Mesendoderm (in vitro differentiated cells): ENCODE measurements around the gene GCN1.

Source experiments
- DNase-seq: peaks from one replicate; pipeline ENCODE4 v3.0.0; 2013
- H2AK5ac ChIP-seq: 2 replicates; pipeline ENCODE4 v1.6.1; 2013; ENCODE audit warnings: low read length, inconsistent platforms
- H2BK120ac ChIP-seq: 2 replicates; pipeline ENCODE4 v1.6.1; 2013; ENCODE audit warnings: low read depth, mild to moderate bottlenecking, low read length, moderate library complexity, mixed read lengths
- H2BK15ac ChIP-seq: replicated peaks from 2 replicates; pipeline ENCODE4 v1.6.1; 2013; ENCODE audit warnings: low read depth, mild to moderate bottlenecking, moderate library complexity
- H2BK5ac ChIP-seq: 2 replicates; pipeline ENCODE4 v1.6.1; 2013; ENCODE audit warnings: low read length, inconsistent platforms
- H3K18ac ChIP-seq: 2 replicates; pipeline ENCODE4 v1.6.1; 2013; ENCODE audit warnings: mild to moderate bottlenecking, low read length, mixed read lengths
- H3K23ac ChIP-seq: one replicate; pipeline ENCODE4 v1.6.1; 2013; ENCODE audit warnings: low read length
- H3K27ac ChIP-seq: 2 replicates; pipeline ENCODE4 v1.5.1; 2013; ENCODE audit warnings: low read depth, mild to moderate bottlenecking, inconsistent platforms, low read length, moderate library complexity
- H3K27me3 ChIP-seq: 2 replicates; pipeline ENCODE4 v1.6.1; 2013; ENCODE audit warnings: low read length, control low read depth, mild to moderate bottlenecking, inconsistent platforms; ENCODE audit not compliant: insufficient read depth, poor library complexity
- H3K36me3 ChIP-seq: 2 replicates; pipeline ENCODE4 v1.6.1; 2013; ENCODE audit warnings: low read length, inconsistent platforms; ENCODE audit not compliant: control insufficient read depth, insufficient read depth
- H3K4ac ChIP-seq: one replicate; pipeline ENCODE4 v1.6.1; 2013; ENCODE audit warnings: low read depth, mild to moderate bottlenecking, low read length, moderate library complexity
- H3K4me1 ChIP-seq: 2 replicates; pipeline ENCODE4 v1.6.1; 2013; ENCODE audit warnings: low read depth, low read length, inconsistent platforms; ENCODE audit not compliant: control insufficient read depth
- H3K4me2 ChIP-seq: 2 replicates; pipeline ENCODE4 v1.6.1; 2013; ENCODE audit warnings: low read length
- H3K4me3 ChIP-seq: 2 replicates; pipeline ENCODE4 v1.5.1; 2013; ENCODE audit warnings: mild to moderate bottlenecking, low read length
- H3K56ac ChIP-seq: one replicate; pipeline ENCODE4 v1.6.1; 2013; ENCODE audit warnings: low read length
- H3K79me1 ChIP-seq: 2 replicates; pipeline ENCODE4 v1.6.1; 2013; ENCODE audit warnings: low read length, inconsistent platforms
- H3K79me2 ChIP-seq: 2 replicates; pipeline ENCODE4 v1.6.1; 2013; ENCODE audit warnings: mild to moderate bottlenecking, low read length; ENCODE audit not compliant: control insufficient read depth, insufficient read depth
- H3K9ac ChIP-seq: 2 replicates; pipeline ENCODE4 v1.6.1; 2013; ENCODE audit warnings: low read length, inconsistent platforms
- H4K5ac ChIP-seq: one replicate; pipeline ENCODE4 v1.6.1; 2013; ENCODE audit warnings: low read length
- H4K8ac ChIP-seq: one replicate; pipeline ENCODE4 v1.6.1; 2013; ENCODE audit warnings: low read depth, mild to moderate bottlenecking, control low read depth, low read length, moderate library complexity
- WGBS: extraction: QIAGEN DNeasy Blood & Tissue Kit; methylation state at CpG from one replicate; pipeline ENCODE4 v1.1.7; 2013; ENCODE audit warnings: low lambda C conversion rate, missing lambda C conversion rate; ENCODE audit not compliant: insufficient coverage; ENCODE audit errors: extremely low coverage; 5-methylcytosine and 5-hydroxymethylcytosine counted together

Gene GCN1

GRCh38 chr12:120099738-120100137, 94.8 kb downstream of the GCN1 start:
- no peak for DNase-seq
- Histone ChIP-seq H3K4ac (no peak overlapping the region), H3K9ac (no peak overlapping the region), H2BK15ac (no peak overlapping the region), H3K4me2 (no peak overlapping the region), H2AK5ac (no peak overlapping the region), H3K79me1 (peaks cover 19% of the 10 kb centered on the region), H4K8ac (no peak overlapping the region), H3K4me1 (no peaks in the 10 kb centered on the region), H3K36me3 (peaks cover 2% of the 10 kb centered on the region), H3K18ac (no peak overlapping the region), H2BK120ac (no peak overlapping the region), H3K27ac (no peak overlapping the region), H3K56ac (no peak overlapping the region), H3K79me2 (peaks cover 13% of the 10 kb centered on the region), H3K23ac (no peak overlapping the region), H2BK5ac (no peak overlapping the region), H4K5ac (no peak overlapping the region), H3K27me3 (no peaks in the 10 kb centered on the region), H3K4me3 (no peak overlapping the region)
- no CpG with 5 or more reads among the region's 11 CpGs for WGBS

- Histone ChIP-seq H3K4me2 (no peak overlapping the region), H3K18ac (no peak overlapping the region), H3K4ac (no peak overlapping the region), H4K5ac (no peak overlapping the region), H3K56ac (no peak overlapping the region), H3K27me3 (no peaks in the 10 kb centered on the region), H4K8ac (no peak overlapping the region), H3K79me1 (peaks cover 17% of the 10 kb centered on the region), H2AK5ac (no peak overlapping the region), H3K4me1 (no peaks in the 10 kb centered on the region), H2BK120ac (no peak overlapping the region), H3K79me2 (peaks cover 13% of the 10 kb centered on the region), H3K9ac (no peak overlapping the region), H3K4me3 (no peak overlapping the region), H3K23ac (no peak overlapping the region), H2BK15ac (no peak overlapping the region), H2BK5ac (no peak overlapping the region), H3K36me3 (peaks cover 2% of the 10 kb centered on the region), H3K27ac (no peak overlapping the region)
- WGBS, result no CpG with 5 or more reads among the region's 36 CpGs
- no peak for DNase-seq
Observed at GRCh38 chr12:120098756-120099470, 95.6 kb downstream of the GCN1 start.

GRCh38 chr12:120096671-120097202, 97.8 kb downstream of the GCN1 start:
- H3K56ac ChIP-seq, result no peak overlapping the region
- H3K4me1 ChIP-seq, result peaks cover 2% of the 10 kb centered on the region
- H3K18ac ChIP-seq, result no peak overlapping the region
- no peaks in the 10 kb centered on the region for H3K36me3 ChIP-seq
- H2BK120ac ChIP-seq, result no peak overlapping the region
- H3K27ac ChIP-seq, result no peak overlapping the region
- H3K4me3 ChIP-seq, result no peak overlapping the region
- no peak overlapping the region for H2BK5ac ChIP-seq
- no peaks in the 10 kb centered on the region for H3K27me3 ChIP-seq
- no peak overlapping the region for H2BK15ac ChIP-seq
- H3K4me2 ChIP-seq, result no peak overlapping the region
- no peak for DNase-seq
- no peak overlapping the region for H2AK5ac ChIP-seq
- H3K9ac ChIP-seq, result no peak overlapping the region
- no CpG with 5 or more reads among the region's 34 CpGs for WGBS
- peaks cover 10% of the 10 kb centered on the region for H3K79me1 ChIP-seq
- peaks cover 5% of the 10 kb centered on the region for H3K79me2 ChIP-seq
- H3K4ac ChIP-seq, result no peak overlapping the region
- H4K5ac ChIP-seq, result no peak overlapping the region
- H3K23ac ChIP-seq, result no peak overlapping the region
- H4K8ac ChIP-seq, result no peak overlapping the region

- no peak overlapping the region for H2BK120ac ChIP-seq
- H3K4me1 ChIP-seq, result peaks cover 2% of the 10 kb centered on the region
- no peak overlapping the region for H3K4me3 ChIP-seq
- no peak overlapping the region for H2BK15ac ChIP-seq
- no peak overlapping the region for H3K23ac ChIP-seq
- peaks cover 8% of the 10 kb centered on the region for H3K79me1 ChIP-seq
- no CpG with 5 or more reads among the region's 8 CpGs for WGBS
- H3K56ac ChIP-seq, result no peak overlapping the region
- no peak overlapping the region for H4K5ac ChIP-seq
- no peak overlapping the region for H2BK5ac ChIP-seq
- no peak overlapping the region for H3K4me2 ChIP-seq
- no peak overlapping the region for H3K18ac ChIP-seq
- H3K27me3 ChIP-seq, result no peaks in the 10 kb centered on the region
- H3K36me3 ChIP-seq, result no peaks in the 10 kb centered on the region
- no peak overlapping the region for H4K8ac ChIP-seq
- H3K27ac ChIP-seq, result no peak overlapping the region
- H3K79me2 ChIP-seq, result no peaks in the 10 kb centered on the region
- no peak overlapping the region for H3K4ac ChIP-seq
- no peak overlapping the region for H3K9ac ChIP-seq
- H2AK5ac ChIP-seq, result no peak overlapping the region
- DNase-seq, result no peak
Observed at GRCh38 chr12:120095736-120096135, 98.8 kb downstream of the GCN1 start.

GRCh38 chr12:120095331-120095730, 99.2 kb downstream of the GCN1 start:
- Histone ChIP-seq H2BK5ac (no peak overlapping the region), H3K18ac (no peak overlapping the region), H2BK15ac (no peak overlapping the region), H4K8ac (no peak overlapping the region), H3K23ac (no peak overlapping the region), H3K36me3 (no peaks in the 10 kb centered on the region), H3K56ac (no peak overlapping the region), H3K27ac (no peak overlapping the region), H3K79me1 (peaks cover 6% of the 10 kb centered on the region), H4K5ac (no peak overlapping the region), H3K4ac (no peak overlapping the region), H3K4me2 (no peak overlapping the region), H3K4me1 (peaks cover 2% of the 10 kb centered on the region), H3K27me3 (no peaks in the 10 kb centered on the region), H3K9ac (no peak overlapping the region), H2BK120ac (no peak overlapping the region), H3K4me3 (no peak overlapping the region), H3K79me2 (no peaks in the 10 kb centered on the region), H2AK5ac (no peak overlapping the region)
- no peak for DNase-seq
- no CpG with 5 or more reads among the region's 13 CpGs for WGBS

GRCh38 chr12:120094485-120094884, 100.0 kb downstream of the GCN1 start:
- H3K18ac ChIP-seq, result no peak overlapping the region
- no peak overlapping the region for H3K56ac ChIP-seq
- no peak overlapping the region for H2AK5ac ChIP-seq
- peak overlapping the region; percentile 39 for H3K27ac ChIP-seq
- H3K9ac ChIP-seq, result no peak overlapping the region
- H3K79me2 ChIP-seq, result no peaks in the 10 kb centered on the region
- no peak for DNase-seq
- H3K4me3 ChIP-seq, result no peak overlapping the region
- no peak overlapping the region for H4K5ac ChIP-seq
- no peaks in the 10 kb centered on the region for H3K27me3 ChIP-seq
- no peaks in the 10 kb centered on the region for H3K36me3 ChIP-seq
- no peak overlapping the region for H2BK120ac ChIP-seq
- WGBS, result no CpG with 5 or more reads among the region's 9 CpGs
- H2BK15ac ChIP-seq, result no peak overlapping the region
- no peak overlapping the region for H3K23ac ChIP-seq
- peaks cover 2% of the 10 kb centered on the region for H3K4me1 ChIP-seq
- no peak overlapping the region for H3K4me2 ChIP-seq
- no peak overlapping the region for H3K4ac ChIP-seq
- H3K79me1 ChIP-seq, result peaks cover under 1% of the 10 kb centered on the region
- no peak overlapping the region for H2BK5ac ChIP-seq
- no peak overlapping the region for H4K8ac ChIP-seq
